ENCODE results near the gene ZPR1. TPM values are rescaled to one million over a fixed set of nuclear protein-coding genes. Genes with fewer than 3 reads are reported as not detected.
A peak's percentile ranks its signal among the peaks of the same experiment; 100 is the strongest.

The ZPR1 gene
- total RNA-seq, 6 experiments from 2014 or later: 17.9 to 86.6 (median 30.2) TPM

GRCh38 chr11:116825854-116826750, 38.3 kb upstream of the ZPR1 start:
- H3K27ac ChIP-seq: peak overlapping the region; percentile 67 to 82 (median 70)
- peak; percentile 11 to 45 (median 30) for ATAC-seq
- no peaks in the 10 kb centered on the region for H3K36me3 ChIP-seq
- intact Hi-C loops (cut with DNase I): no loop called here
- peak in 1 of 4 donors; percentile 0 for TF ChIP-seq CTCF (IDR thresholded peaks at IDR 0.05)
- TF ChIP-seq POLR2A (IDR thresholded peaks at IDR 0.05): no peak
- H3K9me3 ChIP-seq: no peaks in the 10 kb centered on the region
- H3K4me3 ChIP-seq: peak overlapping the region in 2 of 3 donors; percentile 16 to 35
- H3K4me1 ChIP-seq: peaks cover 0 to 37% (median 17%) of the 10 kb centered on the region in 4 donors
- WGBS (ENCODE audit: insufficient coverage, low coverage, low lambda C conversion rate, missing lambda C conversion rate): 28% methylated on average over 10 of the region's 22 CpGs
- peak; percentile 72 to 89 (median 81) for DNase-seq
- H3K27me3 ChIP-seq: no peaks in the 10 kb centered on the region

GRCh38 chr11:116825434-116825833, 37.6 kb upstream of the ZPR1 start:
- ATAC-seq (peak in 3 of 4 donors; percentile 12 to 40 (median 39)), DNase-seq (peak in 2 of 3 donors; percentile 68 to 74)
- TF ChIP-seq POLR2A (IDR thresholded peaks at IDR 0.05): no peak
- TF ChIP-seq CTCF (IDR thresholded peaks at IDR 0.05): peak in 3 of 4 donors; percentile 30 to 36 (median 32)
- Histone ChIP-seq H3K4me3 (no peak overlapping the region), H3K4me1 (peaks cover 0 to 37% (median 17%) of the 10 kb centered on the region in 4 donors), H3K36me3 (no peaks in the 10 kb centered on the region), H3K27ac (peak overlapping the region; percentile 67 to 82 (median 70)), H3K27me3 (no peaks in the 10 kb centered on the region), H3K9me3 (no peaks in the 10 kb centered on the region)
- intact Hi-C loops (cut with DNase I): no loop called here
- WGBS (ENCODE audit: insufficient coverage, low coverage, low lambda C conversion rate, missing lambda C conversion rate): 17% methylated on average over 3 of the region's 5 CpGs

GRCh38 chr11:116823031-116823843, 35.4 kb upstream of the ZPR1 start, which contains the start of gene APOA4:
APOA4 (minus strand) TSS chr11:116823304; CDS start chr11:116823191, 113 bp downstream.
- no peaks in the 10 kb centered on the region for H3K9me3 ChIP-seq
- no peak for ATAC-seq
- no peak within 1 kb of the TSS for H3K4me3 ChIP-seq
- no peaks in the 10 kb centered on the region for H3K27me3 ChIP-seq
- 30% methylated on average over 3 of the region's 16 CpGs for WGBS (ENCODE audit: insufficient coverage, low coverage, low lambda C conversion rate, missing lambda C conversion rate)
- peaks cover 0 to 30% (median 15%) of the 10 kb centered on the region in 4 donors for H3K4me1 ChIP-seq
- H3K27ac ChIP-seq: no peak within 1 kb of the TSS
- intact Hi-C loops (cut with DNase I): no loop called here
- no peak for TF ChIP-seq CTCF (IDR thresholded peaks at IDR 0.05)
- no peak for TF ChIP-seq POLR2A (IDR thresholded peaks at IDR 0.05)
- H3K36me3 ChIP-seq: no peaks in the 10 kb centered on the region
- DNase-seq: no peak

- Histone ChIP-seq H3K4me3 (no peak overlapping the region), H3K36me3 (no peaks in the 10 kb centered on the region), H3K27me3 (no peaks in the 10 kb centered on the region), H3K4me1 (peaks cover 0 to 24% (median 11%) of the 10 kb centered on the region in 4 donors), H3K27ac (no peak overlapping the region), H3K9me3 (no peaks in the 10 kb centered on the region)
- intact Hi-C loops (cut with DNase I): no loop called here
- DNase-seq (no peak), ATAC-seq (no peak)
- TF ChIP-seq CTCF (IDR thresholded peaks at IDR 0.05) (no peak), POLR2A (IDR thresholded peaks at IDR 0.05) (no peak)
- 70% methylated on average over 3 of the region's 5 CpGs for WGBS (ENCODE audit: insufficient coverage, low coverage, low lambda C conversion rate, missing lambda C conversion rate)
These were observed 34.8 kb upstream of the ZPR1 start for GRCh38 chr11:116822575-116822974.
